GM18517 (cell line): ENCODE measurements around the gene GPR32.
"Not testable (repeated sequence)": the region's sequence is repeated elsewhere in the genome, so short reads cannot be mapped to it uniquely, and the experiment has no call there.

ENCODE experiments used
- ATAC-seq: cut with Tn5 transposase; IDR thresholded peaks from one replicate; pipeline ENCODE4 v1.9.1; 2021; ENCODE audit warnings: mild to moderate bottlenecking, moderate library complexity; ENCODE audit not compliant: unreplicated experiment

The GPR32 gene

DNA sequence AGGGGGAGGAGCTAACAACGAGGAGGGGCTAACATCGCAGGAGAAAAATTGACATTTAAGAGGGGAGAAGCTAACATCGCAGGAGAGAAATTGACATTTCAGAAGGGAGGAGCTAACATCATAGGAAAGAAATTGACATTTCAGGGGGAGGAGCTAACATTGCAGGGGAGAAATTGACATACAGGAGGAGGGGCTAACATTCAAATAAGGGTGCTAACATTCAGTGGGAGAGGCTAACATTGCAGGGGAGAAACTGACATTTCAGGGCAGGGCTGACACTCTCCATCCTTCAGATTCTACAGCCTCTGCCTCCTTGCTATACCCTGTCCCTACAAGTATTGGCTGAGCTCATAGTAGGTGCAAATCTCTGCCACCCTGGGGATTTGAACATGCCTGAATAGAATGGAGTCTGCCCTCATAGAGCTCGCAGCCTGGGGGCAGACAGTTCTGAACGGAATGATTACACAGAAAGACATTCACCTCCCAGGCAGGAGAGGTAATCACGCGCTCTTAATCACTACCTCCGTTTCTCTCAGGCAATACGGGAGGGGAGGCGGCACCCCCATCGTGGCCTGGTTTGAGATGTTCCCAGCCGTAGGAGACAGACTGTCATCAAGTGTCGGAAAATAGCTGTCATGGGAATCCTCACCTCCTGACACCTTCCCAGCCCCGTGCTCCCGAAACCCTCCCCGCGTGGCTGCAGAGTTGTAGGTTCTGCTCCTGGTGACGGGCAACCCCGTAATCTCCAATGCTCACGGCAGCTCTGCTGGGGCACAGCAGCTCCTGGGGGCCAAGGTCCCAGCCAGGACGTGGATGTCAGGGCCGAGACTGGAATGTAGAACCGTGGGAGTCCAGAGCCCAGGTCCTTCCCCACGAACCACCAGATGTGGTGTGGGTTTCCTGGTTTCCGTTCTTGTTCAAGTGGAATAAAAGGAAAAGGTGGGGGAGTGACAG is 9.5 kb downstream of the GPR32 start:
- no peak for ATAC-seq

DNA sequence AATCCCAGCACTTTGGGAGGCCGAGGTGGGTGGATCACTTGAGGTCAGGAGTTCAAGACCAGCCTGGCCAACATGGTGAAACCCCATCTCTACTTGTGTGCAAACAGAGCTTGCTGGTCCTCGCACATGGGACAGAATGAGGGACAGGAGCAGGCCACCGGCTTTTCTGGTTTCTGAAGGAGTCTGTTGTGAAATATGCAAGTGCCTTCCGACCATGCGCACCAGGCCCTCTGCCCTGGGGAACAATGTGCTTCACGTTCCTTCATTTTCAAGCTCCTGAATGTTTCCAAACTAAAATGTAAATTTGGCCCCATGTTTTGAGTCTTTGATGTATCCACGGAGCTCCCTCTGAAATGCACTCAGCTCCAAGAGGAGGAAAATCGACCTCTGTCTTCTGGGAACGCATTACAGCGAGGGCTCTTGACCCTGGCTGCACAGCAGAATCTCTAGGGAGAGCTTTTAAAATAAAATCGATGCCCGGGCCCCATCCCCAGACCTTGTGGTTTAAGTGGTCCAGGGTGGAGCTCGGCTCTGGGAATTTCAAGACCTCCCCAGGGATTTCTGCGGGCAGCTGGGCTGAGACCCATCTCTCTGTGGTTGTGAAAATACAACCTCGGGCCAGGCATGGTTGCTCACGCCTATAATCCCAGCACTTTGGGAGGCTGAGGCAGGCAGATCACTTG is 10.6 kb downstream of the GPR32 start:
- no peak for ATAC-seq

DNA sequence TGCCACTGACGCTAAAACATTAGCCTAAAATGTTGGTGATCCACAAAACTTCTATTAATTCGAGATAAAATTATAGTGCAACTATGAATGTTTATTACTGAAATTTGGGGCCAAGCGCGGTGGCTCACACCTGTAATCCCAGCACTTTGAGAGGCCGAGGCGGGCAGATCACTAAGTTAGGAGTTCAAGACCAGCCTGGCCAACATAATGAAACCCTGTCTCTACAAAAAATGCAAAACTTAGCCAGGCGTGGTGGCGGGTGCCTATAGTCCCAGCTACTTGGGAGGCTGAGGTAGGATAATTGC is 13.5 kb downstream of the GPR32 start:
- not testable (repeated sequence) for ATAC-seq

DNA sequence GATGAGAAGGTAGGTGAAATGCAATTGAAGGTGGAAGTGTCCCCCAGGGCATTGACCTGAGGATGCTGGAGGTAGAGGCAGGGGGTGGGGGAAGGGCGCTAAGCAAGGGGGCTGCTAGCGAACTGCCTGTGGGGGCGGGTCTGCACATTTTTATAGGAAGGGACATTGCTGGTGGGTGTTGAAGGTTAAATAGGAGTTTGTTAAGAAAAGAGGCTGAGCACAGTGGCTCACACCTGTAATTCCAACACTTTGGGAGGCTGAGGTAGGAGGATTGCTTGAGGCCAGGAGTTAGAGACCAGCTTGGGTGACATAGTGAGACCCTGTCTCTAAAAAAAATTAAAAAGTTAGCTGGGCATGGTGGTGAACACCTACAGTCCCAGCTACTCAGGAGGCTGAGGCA is 14.4 kb downstream of the GPR32 start:
- no peak for ATAC-seq

GRCh38 chr19:50785329-50785728 is 15.1 kb downstream of the GPR32 start:
- ATAC-seq, result no peak

DNA sequence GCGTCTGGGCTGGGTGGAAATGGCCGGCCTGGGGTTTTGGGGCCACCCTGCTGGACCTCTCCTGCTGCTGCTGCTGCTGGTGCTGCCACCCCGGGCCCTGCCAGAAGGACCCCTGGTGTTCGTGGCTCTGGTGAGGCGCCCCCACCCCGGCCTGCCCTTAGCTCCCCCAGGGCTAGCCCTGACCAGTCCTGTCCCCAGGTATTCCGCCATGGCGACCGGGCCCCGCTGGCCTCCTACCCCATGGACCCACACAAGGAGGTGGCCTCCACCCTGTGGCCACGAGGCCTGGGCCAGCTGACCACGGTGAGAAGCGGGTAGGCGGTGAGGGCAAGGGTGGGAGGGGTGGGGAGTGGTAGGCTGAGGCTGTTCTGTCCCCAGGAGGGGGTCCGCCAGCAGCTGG is 20.1 kb downstream of the GPR32 start, which contains the start of gene ACP4:
Gene ACP4, plus strand, starts transcription at position 20 of the 400 bp plus-strand sequence. Its CDS starts 0 bp downstream, at position 20.
- ATAC-seq, result no peak

DNA sequence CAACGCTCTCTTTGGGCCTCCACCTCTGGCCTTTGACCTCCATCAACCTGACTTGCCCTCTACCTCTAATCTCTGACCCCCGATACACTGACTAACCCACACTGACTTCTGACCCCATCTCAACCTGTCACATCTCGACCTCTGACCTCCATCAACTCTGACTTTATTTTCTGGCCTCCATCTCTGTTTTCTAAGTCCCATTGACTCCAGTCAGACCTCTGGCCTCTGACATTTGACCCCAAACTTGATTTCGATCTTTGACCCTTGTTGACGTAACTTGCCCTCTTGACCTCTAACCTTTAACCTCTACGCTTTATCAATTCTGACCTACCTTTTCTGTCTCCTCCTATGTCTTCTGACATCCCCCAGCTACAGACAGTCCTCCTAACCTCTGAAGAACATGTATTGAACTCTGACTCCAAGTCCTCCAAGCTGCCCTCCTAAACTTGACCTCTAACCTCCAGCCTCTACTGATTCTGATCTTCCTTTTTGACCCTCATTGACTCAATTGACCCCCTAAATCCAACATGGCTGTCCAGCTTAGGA is 20.7 kb downstream of the GPR32 start:
- ATAC-seq, result no peak

DNA sequence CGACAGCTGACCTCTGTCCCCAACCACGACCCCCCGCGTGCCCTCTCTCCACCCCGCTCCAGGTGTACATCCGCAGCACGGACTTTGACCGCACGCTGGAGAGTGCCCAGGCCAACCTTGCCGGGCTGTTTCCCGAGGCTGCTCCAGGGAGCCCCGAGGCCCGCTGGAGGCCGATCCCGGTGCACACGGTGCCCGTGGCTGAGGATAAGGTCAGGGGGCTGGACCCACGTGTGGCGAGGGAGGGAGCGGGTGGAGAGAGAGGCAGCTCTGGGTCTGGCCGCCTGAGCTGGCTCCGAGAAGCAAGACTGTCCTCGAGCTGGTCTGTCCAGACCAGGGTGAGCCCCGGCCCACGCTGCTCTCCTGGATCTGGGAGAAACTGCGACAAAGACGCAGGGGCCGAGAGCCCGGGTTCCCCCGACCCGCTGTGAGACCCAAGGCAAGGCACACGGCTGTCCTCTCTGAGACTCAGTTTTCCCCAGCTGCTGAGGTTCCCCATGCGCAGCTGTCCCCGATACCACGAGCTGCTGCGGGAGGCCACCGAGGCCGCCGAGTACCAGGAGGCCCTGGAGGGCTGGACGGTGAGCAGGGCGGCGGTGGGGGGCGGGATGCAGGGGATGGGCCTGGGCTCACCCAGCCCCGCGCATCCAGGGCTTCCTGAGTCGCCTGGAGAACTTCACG is 21.5 kb downstream of the GPR32 start:
- no peak for ATAC-seq

- ATAC-seq, result no peak
These were observed 22.3 kb downstream of the GPR32 start for GRCh38 chr19:50792272-50793250.

DNA sequence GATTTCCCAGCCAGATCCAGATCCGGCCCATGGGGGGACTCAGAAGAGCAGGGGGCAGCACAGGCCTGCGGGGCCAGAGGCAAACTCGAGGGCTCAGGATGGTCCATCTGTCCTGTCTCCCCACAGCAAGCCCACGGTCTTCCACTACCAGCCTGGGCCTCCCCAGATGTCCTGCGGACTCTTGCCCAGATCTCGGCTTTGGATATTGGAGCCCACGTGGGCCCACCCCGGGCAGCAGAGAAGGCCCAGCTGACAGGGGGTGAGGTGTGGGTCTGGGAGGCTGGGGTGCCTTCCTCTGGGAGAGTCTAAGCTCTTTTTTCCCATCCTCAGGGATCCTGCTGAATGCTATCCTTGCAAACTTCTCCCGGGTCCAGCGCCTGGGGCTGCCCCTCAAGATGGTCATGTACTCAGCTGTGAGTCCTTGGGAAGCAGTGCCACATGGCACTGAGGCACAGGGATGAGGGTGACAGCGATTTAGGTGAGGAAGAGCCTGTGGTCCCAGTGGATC is 23.3 kb downstream of the GPR32 start:
- ATAC-seq, result no peak

DNA sequence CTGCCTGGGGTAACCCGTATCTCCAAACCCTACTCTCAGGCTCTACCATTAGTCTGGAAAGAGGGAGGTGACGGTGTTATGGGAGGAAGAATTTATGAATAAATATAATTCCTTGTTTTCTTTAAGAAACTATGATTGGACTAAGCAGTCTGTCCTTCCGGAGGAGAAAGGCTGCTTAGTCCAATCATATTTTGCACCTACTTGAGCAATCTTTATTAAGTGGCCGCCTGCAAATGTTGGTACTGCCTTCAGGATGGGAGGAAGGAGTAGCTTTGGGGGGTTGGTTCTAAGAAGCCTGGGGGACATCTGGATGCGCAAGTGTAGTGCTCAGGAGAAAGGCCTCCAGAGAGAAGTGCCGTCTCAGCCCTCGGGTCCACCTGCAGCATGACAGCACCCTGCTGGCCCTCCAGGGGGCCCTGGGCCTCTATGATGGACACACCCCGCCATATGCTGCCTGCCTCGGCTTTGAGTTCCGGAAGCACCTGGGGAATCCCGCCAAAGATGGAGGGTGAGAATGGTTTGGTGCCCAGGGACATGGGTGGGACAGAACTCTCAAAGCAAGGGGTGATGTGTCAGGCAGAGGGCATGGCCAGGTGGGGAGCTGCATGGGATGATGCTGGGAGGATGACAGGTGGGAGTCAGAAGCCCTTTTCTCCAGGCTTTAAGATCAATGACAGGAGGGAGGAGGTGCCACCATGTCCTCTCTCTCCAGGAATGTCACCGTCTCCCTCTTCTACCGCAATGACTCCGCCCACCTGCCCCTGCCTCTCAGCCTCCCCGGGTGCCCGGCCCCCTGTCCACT is 24.0 kb downstream of the GPR32 start:
- no peak for ATAC-seq

DNA sequence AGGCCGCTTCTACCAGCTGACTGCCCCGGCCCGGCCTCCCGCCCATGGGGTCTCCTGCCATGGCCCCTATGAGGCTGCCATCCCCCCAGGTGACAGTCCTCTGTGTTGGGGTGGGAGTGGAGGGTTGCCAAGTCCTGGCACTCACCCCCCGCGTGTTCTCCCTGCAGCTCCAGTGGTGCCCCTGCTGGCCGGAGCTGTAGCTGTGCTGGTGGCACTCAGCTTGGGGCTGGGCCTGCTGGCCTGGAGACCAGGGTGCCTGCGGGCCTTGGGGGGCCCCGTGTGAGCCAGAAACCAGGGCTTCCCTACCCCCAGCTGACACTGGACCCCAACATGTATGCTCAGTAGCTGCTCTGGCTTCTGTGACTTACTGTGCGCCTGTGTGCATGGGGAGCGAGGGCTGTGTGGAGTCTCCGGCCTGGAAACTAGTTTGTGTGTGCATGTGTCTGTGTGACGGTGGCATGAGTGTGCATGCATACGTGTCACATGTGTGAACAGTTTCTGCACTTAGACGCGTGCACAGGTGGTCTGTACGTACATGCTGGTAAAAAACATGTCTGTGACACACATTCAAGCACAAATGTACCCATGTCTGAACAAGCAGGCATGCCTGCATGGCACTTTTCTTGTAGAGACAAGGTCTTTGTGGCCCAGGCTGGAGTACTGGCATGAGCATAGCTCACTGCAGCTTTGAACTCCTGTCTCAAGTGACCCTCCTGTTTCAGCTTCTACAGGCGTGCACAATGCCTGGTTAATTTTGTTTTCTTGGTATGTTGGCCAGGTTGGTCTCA is 24.8 kb downstream of the GPR32 start:
- no peak for ATAC-seq

DNA sequence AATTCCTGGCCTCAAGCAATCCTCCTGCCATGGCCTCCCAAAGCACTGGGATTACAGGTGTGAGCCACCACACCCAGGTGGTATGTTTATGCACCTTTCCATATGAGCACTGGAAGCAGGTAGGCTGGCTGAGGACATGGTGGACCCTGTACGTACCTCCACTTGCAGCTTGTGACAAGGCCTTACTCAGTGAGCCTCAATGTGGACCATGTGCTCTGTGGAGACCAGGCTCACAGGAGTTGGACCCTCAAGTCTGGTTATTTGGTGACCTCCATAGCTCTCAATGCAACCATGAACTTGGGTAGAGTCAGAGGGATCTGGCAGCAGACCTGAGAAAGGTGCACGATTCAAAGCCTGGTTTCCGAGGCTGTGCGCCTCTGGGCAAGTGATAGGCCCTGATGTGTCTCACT is 25.4 kb downstream of the GPR32 start:
- ATAC-seq, result no peak

GRCh38 chr19:50796128-50796633 is 25.9 kb downstream of the GPR32 start:
- ATAC-seq, result no peak

DNA sequence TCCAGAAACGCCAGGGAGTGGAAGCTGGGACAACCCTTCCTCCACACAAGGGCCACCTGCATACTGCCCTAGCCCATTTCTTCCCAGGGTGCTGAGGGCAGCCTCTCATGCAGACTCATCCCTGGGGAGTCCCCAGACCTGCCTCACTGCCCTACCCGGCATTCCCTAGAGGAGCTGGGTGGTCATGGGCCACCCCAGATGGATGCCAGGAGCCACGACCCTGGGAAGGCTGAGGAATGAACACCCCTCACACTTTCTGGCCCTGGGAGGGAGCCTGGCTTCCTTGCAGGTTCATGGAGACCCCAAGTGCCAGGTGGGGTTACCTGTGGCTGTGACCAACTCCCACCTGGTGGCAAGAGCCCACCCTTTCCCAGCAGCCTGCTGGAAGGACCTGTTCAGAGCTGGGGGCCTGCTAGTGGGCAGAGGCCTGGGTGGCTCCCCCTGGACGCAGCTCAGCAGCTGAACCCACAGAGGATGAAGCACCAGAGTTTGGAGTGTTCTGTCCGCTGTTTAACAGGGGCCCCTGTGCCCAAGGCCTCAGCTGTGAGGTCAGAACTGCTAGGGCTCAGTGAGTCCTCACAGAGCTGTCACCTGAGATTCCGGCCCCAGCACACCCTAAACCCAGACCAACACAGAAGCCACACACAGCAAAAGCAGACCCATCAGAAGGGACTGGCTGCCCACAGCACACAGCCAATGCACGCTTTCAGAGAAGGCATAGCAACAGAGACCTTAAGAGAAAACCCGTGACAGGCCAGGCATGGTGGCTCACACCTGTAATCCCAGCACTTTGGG is 26.6 kb downstream of the GPR32 start:
- ATAC-seq, result no peak

- no peak for ATAC-seq
These were observed 27.1 kb downstream of the GPR32 start for GRCh38 chr19:50797429-50797780.
